Thoracic aorta (tissue), 2 donors: ENCODE data around the gene FTCDNL1. TPM values are rescaled to one million over a fixed set of nuclear protein-coding genes. Genes with fewer than 3 reads are reported as not detected.

Experiments used
- ATAC-seq: fragments of 150-250 bp; one replicate; pipeline ENCODE4 v1.8.0; 2017; ENCODE audit warnings: low read depth; ENCODE audit not compliant: insufficient number of reproducible peaks, low FRiP score
- DNase-seq: peaks from one replicate; pipeline ENCODE4 v3.0.0-alpha.2; 2020; ENCODE audit warnings: low spot score
- H3K27ac ChIP-seq, 2 donors: fragments of 200-600 bp; sonication (generic); 1 replicate in 1 of 2; 2 replicates in 1 of 2; pipeline ENCODE4 v1.5.1; 2016; ENCODE audit warnings: mild to moderate bottlenecking in 2 of 2, moderate library complexity in 2 of 2
- H3K27me3 ChIP-seq: fragments of 200-600 bp; sonication (generic); replicated peaks from 2 replicates; pipeline ENCODE4 v1.6.0; 2016; ENCODE audit warnings: mild to moderate bottlenecking; ENCODE audit not compliant: insufficient read depth
- H3K36me3 ChIP-seq: fragments of 200-600 bp; sonication (generic); one replicate; pipeline ENCODE4 v1.5.1; 2016
- H3K4me1 ChIP-seq, 2 donors: fragments of 200-600 bp; sonication (generic); 1 replicate in 1 of 2; 2 replicates in 1 of 2; pipeline versions ENCODE4 v1.5.1 to v1.6.0; 2016; ENCODE audit warnings: low read depth in 2 of 2, mild to moderate bottlenecking in 1 of 2; ENCODE audit not compliant: control insufficient read depth in 1 of 2
- H3K4me3 ChIP-seq: fragments of 200-600 bp; sonication (generic); 2 replicates; pipeline ENCODE4 v1.5.1; 2016; ENCODE audit warnings: mild to moderate bottlenecking
- H3K9me3 ChIP-seq: fragments of 200-600 bp; sonication (generic); 2 replicates; pipeline ENCODE4 v1.5.1; 2016
- total RNA-seq, 2 donors: library from RNA; depleted of rRNA; stranded (reverse); fragments of >200 nt; gene quantifications; one replicate each; pipeline versions ENCODE4 v1.1.0 to v1.2.3, GENCODE V29; 2016
- TF ChIP-seq, protein P1 (sequence below): fragments of 200-600 bp; sonication (generic); IDR thresholded peaks from one replicate; pipeline ENCODE4 v1.5.1; 2019; ENCODE audit warnings: antibody characterized with exemption

FTCDNL1 gene
- total RNA-seq, 2 donors from 2014 or later = 3.4 TPM; not detected in 1

DNA sequence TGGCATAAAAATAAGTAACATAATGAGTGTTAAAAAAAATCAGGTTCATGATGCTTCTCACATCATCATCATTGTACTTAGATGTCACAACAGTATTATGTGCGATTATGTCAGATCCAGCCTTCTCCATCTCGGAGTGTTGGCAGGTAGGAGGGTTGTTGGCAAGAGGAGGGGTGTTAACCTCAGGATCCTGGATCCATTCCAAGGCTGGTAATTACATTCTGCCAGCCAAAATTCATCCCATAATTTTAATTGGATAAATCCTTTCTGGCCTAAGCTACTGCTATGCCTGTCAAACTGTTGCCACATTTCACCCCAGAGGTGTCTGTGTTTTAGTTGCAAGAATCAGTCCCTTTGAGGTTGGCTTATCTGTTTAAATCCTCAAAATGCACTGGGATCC is 891 bp upstream of the FTCDNL1 start:
- DNase-seq (no peak), ATAC-seq (no peak)
- H3K4me1 ChIP-seq = no peaks in the 10 kb centered on the region
- H3K9me3 ChIP-seq = no peaks in the 10 kb centered on the region
- TF ChIP-seq, protein P1, sequence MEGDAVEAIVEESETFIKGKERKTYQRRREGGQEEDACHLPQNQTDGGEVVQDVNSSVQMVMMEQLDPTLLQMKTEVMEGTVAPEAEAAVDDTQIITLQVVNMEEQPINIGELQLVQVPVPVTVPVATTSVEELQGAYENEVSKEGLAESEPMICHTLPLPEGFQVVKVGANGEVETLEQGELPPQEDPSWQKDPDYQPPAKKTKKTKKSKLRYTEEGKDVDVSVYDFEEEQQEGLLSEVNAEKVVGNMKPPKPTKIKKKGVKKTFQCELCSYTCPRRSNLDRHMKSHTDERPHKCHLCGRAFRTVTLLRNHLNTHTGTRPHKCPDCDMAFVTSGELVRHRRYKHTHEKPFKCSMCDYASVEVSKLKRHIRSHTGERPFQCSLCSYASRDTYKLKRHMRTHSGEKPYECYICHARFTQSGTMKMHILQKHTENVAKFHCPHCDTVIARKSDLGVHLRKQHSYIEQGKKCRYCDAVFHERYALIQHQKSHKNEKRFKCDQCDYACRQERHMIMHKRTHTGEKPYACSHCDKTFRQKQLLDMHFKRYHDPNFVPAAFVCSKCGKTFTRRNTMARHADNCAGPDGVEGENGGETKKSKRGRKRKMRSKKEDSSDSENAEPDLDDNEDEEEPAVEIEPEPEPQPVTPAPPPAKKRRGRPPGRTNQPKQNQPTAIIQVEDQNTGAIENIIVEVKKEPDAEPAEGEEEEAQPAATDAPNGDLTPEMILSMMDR = no peak
- no peaks in the 10 kb centered on the region for H3K36me3 ChIP-seq
- no peak overlapping the region for H3K27ac ChIP-seq
- peaks cover 11% of the 10 kb centered on the region for H3K27me3 ChIP-seq
- no peak overlapping the region for H3K4me3 ChIP-seq

DNA sequence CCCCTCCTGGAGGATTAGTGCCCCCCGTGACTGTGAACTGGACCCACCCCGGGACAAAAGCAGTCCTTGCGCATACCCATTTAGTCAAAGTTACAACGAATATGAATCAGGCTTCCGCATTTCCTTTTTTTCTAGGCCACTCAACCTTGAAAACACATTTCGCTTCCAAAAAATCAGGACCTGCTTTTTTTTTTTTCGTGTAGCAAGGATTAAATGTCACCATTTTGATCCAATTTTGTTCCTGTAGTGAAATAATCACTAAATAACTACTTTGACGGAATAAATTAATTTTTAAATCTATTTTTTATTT is 464 bp upstream of the FTCDNL1 start:
- Histone ChIP-seq H3K36me3 (no peaks in the 10 kb centered on the region), H3K27me3 (peaks cover 11% of the 10 kb centered on the region), H3K9me3 (no peaks in the 10 kb centered on the region), H3K4me3 (peak overlapping the region; percentile 72), H3K27ac (no peak overlapping the region), H3K4me1 (no peaks in the 10 kb centered on the region)
- ATAC-seq (no peak), DNase-seq (no peak)
- TF ChIP-seq, protein P1 = no peak

DNA sequence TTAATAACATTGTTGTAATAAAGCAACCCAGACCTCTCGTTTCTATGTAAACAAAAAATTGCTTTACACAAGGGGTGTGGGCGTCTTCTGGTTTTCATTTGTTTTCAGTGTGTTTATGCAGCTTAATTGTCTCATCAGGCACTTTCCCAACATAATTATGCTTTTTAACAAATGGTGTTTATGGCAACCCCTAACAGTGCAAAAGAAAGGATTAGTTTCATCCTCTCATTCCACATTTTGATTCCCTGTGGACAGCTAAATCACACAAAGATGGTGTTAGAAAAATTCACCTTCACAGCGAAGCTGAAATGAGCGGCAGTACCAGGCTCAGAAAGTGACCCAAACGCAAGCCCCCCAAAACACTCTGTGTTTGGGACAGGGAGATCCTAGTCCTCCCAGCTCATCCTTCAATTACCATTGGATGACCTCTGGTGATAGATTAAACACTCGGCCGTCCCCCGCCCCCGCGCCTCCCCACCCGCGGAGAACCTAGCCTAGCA is 724 bp downstream of the FTCDNL1 start:
- ATAC-seq (no peak), DNase-seq (no peak)
- H3K36me3 ChIP-seq = no peaks in the 10 kb centered on the region
- peak overlapping the region; percentile 72 for H3K4me3 ChIP-seq
- peaks cover 11% of the 10 kb centered on the region for H3K27me3 ChIP-seq
- H3K27ac ChIP-seq = no peak overlapping the region
- H3K4me1 ChIP-seq = no peaks in the 10 kb centered on the region
- H3K9me3 ChIP-seq = no peaks in the 10 kb centered on the region
- TF ChIP-seq, protein P1 = no peak

DNA sequence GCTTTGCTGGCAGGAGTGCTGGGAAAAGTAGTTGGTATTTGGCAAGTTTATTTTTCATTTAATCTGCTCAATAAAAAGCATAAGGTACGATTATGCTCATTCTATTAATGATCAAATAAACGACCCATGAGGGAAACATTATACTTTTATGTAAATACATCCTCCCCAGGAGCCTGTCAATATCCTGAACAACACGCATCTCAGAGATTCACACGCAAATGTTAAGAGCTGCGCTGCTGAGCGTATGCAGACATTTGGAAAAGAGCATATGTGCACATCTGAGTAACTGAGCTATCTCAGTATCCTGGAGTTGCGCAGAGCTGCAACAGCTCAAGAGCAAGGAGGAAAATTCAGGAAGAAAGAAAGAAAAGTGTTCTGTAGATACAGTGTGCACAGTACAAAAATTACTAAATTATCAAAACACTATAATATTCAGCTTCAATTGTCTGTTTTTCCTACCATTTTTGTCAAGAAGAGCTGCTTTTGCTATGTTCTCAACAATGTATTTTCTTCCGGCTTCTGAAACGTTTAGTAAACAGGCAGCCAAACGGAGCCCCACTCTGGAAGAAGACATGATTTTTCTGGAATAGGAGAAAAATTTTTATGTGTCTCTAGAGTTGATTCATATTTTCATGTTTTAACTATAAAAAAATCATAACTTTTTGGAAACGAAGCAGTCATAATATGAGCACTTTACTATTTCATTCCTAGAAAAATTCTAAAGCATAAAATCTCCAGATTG is 2.4 kb downstream of the FTCDNL1 start:
- Histone ChIP-seq H3K27ac (no peak overlapping the region), H3K36me3 (no peaks in the 10 kb centered on the region), H3K4me1 (no peaks in the 10 kb centered on the region), H3K27me3 (peaks cover 11% of the 10 kb centered on the region), H3K4me3 (no peak overlapping the region), H3K9me3 (no peaks in the 10 kb centered on the region)
- no peak for DNase-seq
- ATAC-seq = no peak
- TF ChIP-seq, protein P1 = no peak

DNA sequence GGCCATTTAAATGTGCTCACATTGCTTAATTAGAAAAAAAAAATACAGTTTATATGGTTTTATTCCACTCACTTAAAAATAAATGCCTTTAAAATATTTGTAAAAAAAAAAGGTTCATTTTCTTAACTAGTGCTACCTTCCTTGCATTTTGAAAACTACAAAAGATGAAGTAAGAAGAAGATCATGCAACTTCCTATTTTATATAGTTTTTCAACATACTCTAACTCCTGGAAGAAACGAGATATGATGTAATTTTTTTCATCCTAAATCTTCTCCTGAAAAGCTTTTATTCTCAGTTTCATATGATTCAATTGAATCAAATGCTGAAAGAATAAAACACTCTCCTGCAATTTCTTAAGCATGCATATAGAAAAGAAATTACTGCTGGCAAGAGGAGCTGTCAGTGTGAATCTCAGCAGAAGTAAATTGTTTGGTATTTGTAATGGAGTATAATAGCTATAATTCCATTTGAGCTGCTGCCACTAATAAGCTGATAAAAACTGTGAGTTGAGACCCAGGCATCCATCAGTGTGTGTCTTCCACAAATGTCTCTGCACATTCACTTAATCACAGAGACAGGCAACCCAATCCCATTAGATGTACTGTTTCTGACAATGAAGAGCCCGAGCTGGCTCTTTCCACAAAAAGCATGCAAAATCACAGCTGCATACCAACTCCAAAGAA is 3.7 kb downstream of the FTCDNL1 start:
- Histone ChIP-seq H3K4me1 (no peaks in the 10 kb centered on the region), H3K27me3 (peaks cover 11% of the 10 kb centered on the region), H3K4me3 (no peak overlapping the region), H3K27ac (no peak overlapping the region), H3K9me3 (no peaks in the 10 kb centered on the region), H3K36me3 (no peaks in the 10 kb centered on the region)
- TF ChIP-seq, protein P1 = no peak
- DNase-seq (no peak), ATAC-seq (no peak)
